ENCODE measurements around the gene YIPF3.

DNA sequence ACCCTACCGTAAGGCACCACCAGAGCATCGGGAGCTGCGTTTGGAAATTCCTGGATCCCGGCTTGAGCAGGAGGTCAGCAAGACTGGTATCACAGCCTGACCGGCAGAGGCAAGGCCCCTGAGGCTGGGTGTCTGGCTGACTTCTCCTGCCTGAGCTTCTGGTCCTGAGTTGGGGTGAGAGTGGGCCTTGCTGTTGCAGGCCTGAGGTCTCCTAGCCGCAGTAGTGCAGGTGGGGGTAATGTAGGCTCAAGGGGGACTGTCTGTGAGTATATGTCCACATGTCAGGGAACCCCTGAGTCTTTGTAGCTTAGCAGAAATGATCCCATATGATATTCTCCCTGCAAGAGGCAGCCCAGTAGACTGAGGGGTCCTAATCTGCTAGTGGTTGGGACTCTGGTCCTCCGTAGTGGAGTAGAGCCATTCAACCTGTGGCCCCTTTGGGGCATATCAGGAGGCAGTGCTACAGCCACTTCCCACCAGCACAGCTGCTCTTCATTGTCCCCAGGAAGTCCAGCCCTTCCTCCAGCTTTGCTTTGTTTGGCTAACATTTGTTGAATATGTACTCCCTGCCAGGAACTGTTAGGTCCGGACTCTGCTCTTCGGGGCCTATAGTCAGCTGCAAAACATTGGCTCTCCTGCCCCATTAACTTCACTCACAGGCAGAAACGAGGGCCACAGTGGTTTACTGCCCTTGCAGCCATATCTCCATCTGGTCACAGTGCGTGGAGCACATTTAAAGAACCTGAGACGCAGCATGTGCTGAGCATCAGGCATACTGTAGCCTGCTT, 17.5 kb downstream of the YIPF3 start:
- TF ChIP-seq, protein P1, sequence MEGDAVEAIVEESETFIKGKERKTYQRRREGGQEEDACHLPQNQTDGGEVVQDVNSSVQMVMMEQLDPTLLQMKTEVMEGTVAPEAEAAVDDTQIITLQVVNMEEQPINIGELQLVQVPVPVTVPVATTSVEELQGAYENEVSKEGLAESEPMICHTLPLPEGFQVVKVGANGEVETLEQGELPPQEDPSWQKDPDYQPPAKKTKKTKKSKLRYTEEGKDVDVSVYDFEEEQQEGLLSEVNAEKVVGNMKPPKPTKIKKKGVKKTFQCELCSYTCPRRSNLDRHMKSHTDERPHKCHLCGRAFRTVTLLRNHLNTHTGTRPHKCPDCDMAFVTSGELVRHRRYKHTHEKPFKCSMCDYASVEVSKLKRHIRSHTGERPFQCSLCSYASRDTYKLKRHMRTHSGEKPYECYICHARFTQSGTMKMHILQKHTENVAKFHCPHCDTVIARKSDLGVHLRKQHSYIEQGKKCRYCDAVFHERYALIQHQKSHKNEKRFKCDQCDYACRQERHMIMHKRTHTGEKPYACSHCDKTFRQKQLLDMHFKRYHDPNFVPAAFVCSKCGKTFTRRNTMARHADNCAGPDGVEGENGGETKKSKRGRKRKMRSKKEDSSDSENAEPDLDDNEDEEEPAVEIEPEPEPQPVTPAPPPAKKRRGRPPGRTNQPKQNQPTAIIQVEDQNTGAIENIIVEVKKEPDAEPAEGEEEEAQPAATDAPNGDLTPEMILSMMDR (IDR thresholded peaks at IDR 0.05): no peak
- no peak for TF ChIP-seq POLR2A (IDR thresholded peaks at IDR 0.05)
